ENCODE measurements around the gene CDH23.

- TF ChIP-seq EZH2 (IDR thresholded peaks at IDR 0.05; ENCODE audit: insufficient read depth, poor library complexity, severe bottlenecking) (no peak), EZH2phosphoT487 (IDR thresholded peaks at IDR 0.05; ENCODE audit: insufficient read depth, low read depth) (no peak)
Observed at GRCh38 chr10:71443676-71444075, 47.0 kb downstream of the CDH23 start.

All from GM23248 (cell line).